Measurements from ENCODE around the gene ILF2. TPM values are rescaled to one million over a fixed set of nuclear protein-coding genes. Genes with fewer than 3 reads are reported as not detected.
A peak's percentile ranks its signal among the peaks of the same experiment; 100 is the strongest.
"Not testable (repeated sequence)": the region's sequence is repeated elsewhere in the genome, so short reads cannot be mapped to it uniquely, and the experiment has no call there.

The ILF2 gene
- total RNA-seq, 2 experiments from 2014 or later = 141 to 142 TPM

DNA sequence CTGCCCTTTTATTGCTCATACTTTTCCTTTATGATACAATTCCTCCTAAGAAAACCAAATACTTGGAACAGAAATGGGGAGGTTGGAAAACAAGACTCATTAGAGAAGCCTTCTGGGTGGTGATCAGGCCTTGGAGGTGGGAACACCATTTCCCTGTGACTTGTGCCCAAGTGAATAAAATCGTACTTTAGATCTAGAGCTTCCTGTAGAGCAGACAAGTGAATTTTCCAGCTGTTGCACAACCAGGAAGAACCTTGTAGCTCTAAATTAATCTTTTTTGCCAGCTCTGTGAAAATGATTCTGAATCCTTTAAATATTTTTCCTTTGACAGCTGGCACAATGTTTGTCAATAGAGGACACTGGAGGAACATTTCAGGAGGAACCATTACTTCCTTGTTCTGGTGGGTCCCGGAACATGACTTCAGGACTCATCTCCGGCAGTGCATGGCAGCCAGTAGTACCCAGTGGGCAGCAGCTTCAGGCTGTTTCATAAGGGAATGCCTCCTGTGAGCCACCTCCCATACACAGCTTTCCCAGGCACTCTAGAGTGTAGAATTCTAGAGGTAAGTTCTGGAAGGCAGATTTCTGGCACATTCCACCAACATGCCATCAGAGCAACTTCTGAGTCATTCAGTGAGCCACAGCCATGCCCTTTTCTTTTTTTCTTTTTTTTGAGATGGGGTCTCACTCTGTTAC lies 17.8 kb downstream of the ILF2 start:
- peak; percentile 3 for DNase-seq
- Mint-ChIP-seq H3K9me3 (no peaks in the 10 kb centered on the region), H3K27me3 (no peaks in the 10 kb centered on the region), H3K4me1 (peaks cover 16% of the 10 kb centered on the region), H3K4me3 (no peak overlapping the region), H3K27ac (no peak overlapping the region), H3K36me3 (no peaks in the 10 kb centered on the region)
- POLR2A ChIA-PET = interaction anchor here (1.1 to 1.5 kb wide), 3 partner anchors 9 to 19 kb away, joined by 3 to 4 read pairs (median 4); partner anchors contain the start of gene CHTOP
- ATAC-seq (ENCODE audit: low read depth) = no peak

DNA sequence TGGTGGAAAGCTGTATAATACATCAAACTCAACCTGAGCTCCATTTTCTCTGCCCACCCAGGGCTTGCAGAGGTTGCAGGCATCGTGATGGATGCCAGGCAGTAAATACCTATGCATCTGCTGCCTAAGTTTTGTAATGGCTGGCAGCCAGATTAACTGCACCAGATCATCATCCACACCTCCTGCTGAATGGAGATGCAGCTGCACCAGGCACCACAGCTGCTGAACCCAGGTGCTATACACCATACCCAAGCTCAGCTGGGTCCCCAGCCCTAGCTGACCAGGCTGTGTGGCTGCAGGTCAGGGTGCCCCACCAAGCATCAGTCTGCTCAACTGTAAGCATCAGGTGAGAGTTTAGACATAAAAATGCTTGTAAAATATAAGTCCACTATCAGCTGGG lies 19.0 kb downstream of the ILF2 start:
- Mint-ChIP-seq H3K27me3 (no peaks in the 10 kb centered on the region), H3K4me1 (peaks cover 14% of the 10 kb centered on the region), H3K36me3 (peaks cover 6% of the 10 kb centered on the region), H3K27ac (no peak overlapping the region), H3K4me3 (no peak overlapping the region), H3K9me3 (no peaks in the 10 kb centered on the region)
- POLR2A ChIA-PET = interaction anchor here (1.1 to 1.6 kb wide), 2 partner anchors 17 to 18 kb away, joined by 3 to 5 read pairs; partner anchors contain the start of gene CHTOP
- DNase-seq (peak; percentile 15), ATAC-seq (ENCODE audit: low read depth) (no peak)

DNA sequence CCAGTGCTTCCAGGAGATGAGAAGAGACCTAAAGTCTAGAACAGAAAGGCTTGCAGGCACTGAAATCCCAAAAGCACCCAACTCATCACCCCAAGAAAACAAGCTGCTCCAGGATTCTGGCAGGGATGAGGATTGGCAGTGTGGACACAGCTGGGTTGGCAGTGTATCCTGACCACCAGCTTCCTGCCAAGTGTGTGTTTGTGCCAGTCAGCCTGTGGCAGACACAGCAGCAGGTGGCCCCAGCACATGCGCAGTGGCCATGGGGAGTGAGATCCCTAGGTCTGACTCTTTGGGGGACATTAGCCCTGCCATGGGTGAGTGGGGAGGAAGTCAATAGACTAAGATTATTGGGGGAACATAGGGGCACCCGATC lies 20.9 kb downstream of the ILF2 start:
- Mint-ChIP-seq H3K36me3 (peaks cover 18% of the 10 kb centered on the region), H3K9me3 (no peaks in the 10 kb centered on the region), H3K27ac (peak overlapping the region; percentile 86), H3K4me3 (peak overlapping the region; percentile 17), H3K27me3 (no peaks in the 10 kb centered on the region), H3K4me1 (peaks cover 29% of the 10 kb centered on the region)
- DNase-seq (peak; percentile 36), ATAC-seq (ENCODE audit: low read depth) (peak; percentile 14)
- POLR2A ChIA-PET = interaction anchor here (0.6 to 5.8 kb wide), 8 partner anchors 10 to 1323 kb away, joined by 3 to 44 read pairs (median 4); partner anchors contain the start of gene CHTOP

DNA sequence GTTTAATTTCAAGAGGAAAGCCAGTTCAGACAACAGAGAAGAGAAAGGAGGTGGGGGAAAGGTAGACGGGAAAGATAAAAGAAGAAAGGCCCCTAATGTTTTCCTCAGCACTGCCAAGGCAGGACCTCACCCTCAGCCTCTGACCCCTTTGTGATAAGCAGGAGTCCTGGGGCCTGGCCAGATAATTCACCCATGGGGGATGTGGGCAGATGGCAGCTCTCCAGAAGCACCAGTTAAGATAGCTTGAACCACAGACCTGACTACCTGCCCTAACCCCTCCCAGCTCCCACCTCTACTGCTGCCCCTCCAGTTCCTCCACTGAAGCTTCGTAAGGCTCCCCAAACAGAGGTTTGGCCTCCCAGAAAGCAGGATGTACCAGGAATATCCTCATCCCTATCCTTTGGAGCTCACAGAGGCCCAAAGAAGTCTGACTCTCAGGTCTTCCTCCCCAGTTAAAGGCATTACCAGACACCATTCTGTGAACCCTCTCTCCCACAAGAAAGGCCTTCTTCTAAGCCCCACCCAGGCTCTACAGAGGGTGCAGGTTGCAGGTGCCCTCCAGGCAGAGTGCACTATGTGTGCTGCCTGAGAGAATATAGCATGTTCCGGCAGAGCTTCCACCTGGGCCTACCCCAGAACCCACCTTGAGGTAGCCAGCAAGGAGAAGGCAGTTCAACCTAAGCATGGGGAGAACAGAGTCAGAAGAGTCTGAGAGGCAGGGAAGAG lies 21.5 kb downstream of the ILF2 start:
- peak; percentile 35 for DNase-seq
- peak; percentile 81 for ATAC-seq (ENCODE audit: low read depth)
- peaks cover 23% of the 10 kb centered on the region for H3K36me3 Mint-ChIP-seq
- peaks cover 30% of the 10 kb centered on the region for H3K4me1 Mint-ChIP-seq
- POLR2A ChIA-PET = interaction anchor here (0.6 to 5.8 kb wide), 8 partner anchors 9 to 1324 kb away, joined by 3 to 44 read pairs (median 4); partner anchors contain the start of gene CHTOP
- H3K27me3 Mint-ChIP-seq = no peaks in the 10 kb centered on the region
- H3K9me3 Mint-ChIP-seq = no peaks in the 10 kb centered on the region
- H3K4me3 Mint-ChIP-seq = peak overlapping the region; percentile 17
- H3K27ac Mint-ChIP-seq = peak overlapping the region; percentile 86

DNA sequence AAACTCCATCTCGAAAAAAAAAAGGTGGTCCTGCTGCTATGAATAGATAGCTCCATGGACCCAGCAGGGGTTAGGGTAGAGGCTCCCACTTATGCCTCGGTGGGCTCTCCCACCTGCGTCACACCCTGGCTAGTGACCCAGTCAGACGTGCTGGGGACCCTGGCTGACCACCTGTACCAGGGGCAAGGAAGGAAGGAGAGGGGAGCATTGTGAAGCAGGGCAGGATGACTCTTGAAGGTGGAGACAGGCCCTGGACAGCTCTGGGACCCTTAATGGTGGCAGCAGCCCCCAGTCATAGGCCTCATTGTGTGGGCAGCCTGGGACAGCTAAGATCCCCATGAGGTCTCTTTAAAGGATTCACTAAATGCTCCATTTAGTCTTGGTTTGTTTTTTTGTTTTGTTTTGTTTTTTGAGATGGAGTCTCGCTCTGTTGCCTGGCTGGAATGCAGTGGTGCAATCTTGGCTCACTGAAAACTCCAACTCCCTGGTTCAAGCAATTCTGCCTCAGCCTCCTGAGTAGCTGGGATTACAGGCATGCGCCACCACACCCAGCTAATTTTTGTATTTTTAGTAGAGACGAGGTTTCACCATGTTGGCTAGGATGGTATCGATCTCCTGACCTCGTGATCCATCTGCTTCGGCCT lies 22.7 kb downstream of the ILF2 start:
- ATAC-seq (ENCODE audit: low read depth) = no peak
- Mint-ChIP-seq H3K9me3 (no peaks in the 10 kb centered on the region), H3K36me3 (peaks cover 33% of the 10 kb centered on the region), H3K4me1 (peaks cover 35% of the 10 kb centered on the region), H3K27me3 (no peaks in the 10 kb centered on the region), H3K27ac (no peak overlapping the region), H3K4me3 (no peak overlapping the region)
- POLR2A ChIA-PET = interaction anchor here (0.7 to 5.8 kb wide), 7 partner anchors 8 to 76 kb away, joined by 3 to 44 read pairs (median 4); partner anchors contain the start of gene CHTOP
- no peak for DNase-seq

DNA sequence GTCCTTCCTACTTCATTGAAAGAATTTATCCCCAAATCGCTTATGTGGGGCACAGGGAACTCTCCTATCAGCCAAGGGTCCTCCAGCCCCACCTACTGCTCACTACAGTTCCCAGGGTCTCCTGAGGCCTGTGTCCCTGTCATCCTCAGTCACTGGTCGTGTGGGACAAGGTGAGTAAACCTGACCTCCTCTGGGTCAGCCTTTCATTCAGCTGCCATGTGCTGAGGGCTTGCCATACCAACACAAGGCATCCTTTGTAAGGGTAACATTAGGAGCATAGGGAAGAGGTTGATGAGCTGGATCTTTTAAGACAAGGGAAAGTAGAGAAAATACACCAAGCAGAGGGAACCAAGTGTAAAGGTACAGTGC lies 23.5 kb downstream of the ILF2 start:
- no peak overlapping the region for H3K4me3 Mint-ChIP-seq
- DNase-seq (no peak), ATAC-seq (ENCODE audit: low read depth) (no peak)
- H3K36me3 Mint-ChIP-seq = peaks cover 39% of the 10 kb centered on the region
- H3K9me3 Mint-ChIP-seq = no peaks in the 10 kb centered on the region
- POLR2A ChIA-PET = interaction anchor here (1.0 to 5.8 kb wide), 3 partner anchors 10 to 75 kb away, joined by 3 to 44 read pairs (median 4); partner anchors contain the start of gene CHTOP
- peak overlapping the region; percentile 31 for H3K27ac Mint-ChIP-seq
- H3K4me1 Mint-ChIP-seq = peaks cover 35% of the 10 kb centered on the region
- H3K27me3 Mint-ChIP-seq = no peaks in the 10 kb centered on the region

DNA sequence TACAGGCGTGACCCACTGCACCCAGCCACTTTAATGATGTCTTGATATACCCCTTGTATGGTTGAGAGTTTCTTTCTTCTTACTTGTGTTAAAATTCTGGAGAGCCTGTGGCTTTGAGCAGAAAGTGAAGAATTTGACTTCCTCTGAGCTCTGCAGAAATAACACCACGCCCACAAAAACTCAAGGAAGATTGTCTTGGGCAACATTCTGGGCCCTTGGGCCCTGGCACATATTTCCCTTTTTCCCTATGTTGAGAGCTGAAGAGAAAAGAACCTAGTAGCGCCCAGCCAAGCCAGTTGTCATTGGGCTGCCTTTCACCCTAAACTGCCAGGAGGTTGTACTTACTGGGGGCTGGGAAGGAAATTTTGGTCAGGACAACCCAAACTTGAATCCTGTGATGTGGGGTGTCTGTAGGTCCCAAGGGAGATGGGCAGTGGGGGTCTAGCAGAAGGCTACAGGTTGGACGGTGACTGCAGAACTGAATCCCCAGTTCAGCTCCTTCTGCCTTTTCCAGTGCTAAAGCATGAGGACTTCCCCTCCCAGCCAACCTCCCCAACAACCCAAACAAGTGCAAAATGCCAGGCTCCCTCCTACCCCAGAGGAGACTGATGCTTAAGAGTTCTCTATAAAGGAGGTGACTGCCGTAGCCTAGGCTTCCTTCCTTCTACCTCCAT lies 24.0 kb downstream of the ILF2 start:
- DNase-seq (no peak), ATAC-seq (ENCODE audit: low read depth) (no peak)
- peaks cover 35% of the 10 kb centered on the region for H3K4me1 Mint-ChIP-seq
- no peaks in the 10 kb centered on the region for H3K9me3 Mint-ChIP-seq
- peaks cover 42% of the 10 kb centered on the region for H3K36me3 Mint-ChIP-seq
- H3K27ac Mint-ChIP-seq = peak overlapping the region; percentile 79
- POLR2A ChIA-PET = interaction anchor here (5.8 kb wide), 1 partner anchor 13 kb away, joined by 44 read pairs; the partner anchor contains the start of gene CHTOP
- peak overlapping the region; percentile 43 for H3K4me3 Mint-ChIP-seq
- no peaks in the 10 kb centered on the region for H3K27me3 Mint-ChIP-seq

DNA sequence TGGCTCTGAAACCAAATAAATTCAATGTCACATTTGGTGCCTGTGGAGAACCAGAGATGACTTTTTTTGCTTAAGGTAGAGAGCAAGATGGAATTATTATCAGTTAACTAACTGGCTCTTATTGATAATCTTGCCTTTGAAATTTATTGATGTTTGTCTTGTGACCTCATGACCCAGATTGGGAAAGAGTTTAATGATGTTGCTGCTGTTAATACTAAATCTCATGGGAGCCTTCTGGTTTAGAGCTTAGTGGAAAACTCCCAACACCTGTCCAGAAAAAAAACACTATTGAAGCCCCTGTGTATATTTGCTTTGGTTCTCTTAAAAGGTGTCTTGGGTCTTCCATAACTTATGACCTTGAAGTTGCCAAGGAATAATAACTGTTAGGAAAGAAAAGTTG lies 27.0 kb downstream of the ILF2 start:
- H3K4me3 Mint-ChIP-seq = no peak overlapping the region
- H3K36me3 Mint-ChIP-seq = peaks cover 53% of the 10 kb centered on the region
- H3K27me3 Mint-ChIP-seq = no peaks in the 10 kb centered on the region
- peaks cover 26% of the 10 kb centered on the region for H3K4me1 Mint-ChIP-seq
- no peak overlapping the region for H3K27ac Mint-ChIP-seq
- DNase-seq (no peak), ATAC-seq (ENCODE audit: low read depth) (no peak)
- H3K9me3 Mint-ChIP-seq = no peaks in the 10 kb centered on the region
- POLR2A ChIA-PET = interaction anchor here (1.9 to 2.6 kb wide), 2 partner anchors 9 to 10 kb away, joined by 4 to 21 read pairs; partner anchors contain the start of gene CHTOP

DNA sequence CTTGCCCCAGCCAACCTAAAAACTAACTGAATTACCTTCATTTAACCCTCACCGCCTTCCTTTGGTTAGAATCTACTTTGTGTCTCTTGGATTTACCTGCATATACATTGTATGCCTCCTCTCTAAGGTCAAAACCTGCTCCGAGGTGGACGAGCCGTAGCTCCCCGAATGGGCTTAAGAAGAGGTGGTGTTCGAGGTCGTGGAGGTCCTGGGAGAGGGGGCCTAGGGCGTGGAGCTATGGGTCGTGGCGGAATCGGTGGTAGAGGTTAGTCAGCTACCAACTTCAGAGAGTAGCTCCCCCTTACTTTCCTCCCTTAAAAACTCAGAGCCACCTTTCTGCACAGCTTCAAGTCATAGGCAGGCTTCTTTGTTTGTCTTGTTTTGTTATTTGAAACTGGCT lies 27.7 kb downstream of the ILF2 start:
- Mint-ChIP-seq H3K27me3 (no peaks in the 10 kb centered on the region), H3K36me3 (peaks cover 53% of the 10 kb centered on the region), H3K4me3 (no peak overlapping the region), H3K9me3 (no peaks in the 10 kb centered on the region), H3K27ac (peak overlapping the region; percentile 34), H3K4me1 (peaks cover 24% of the 10 kb centered on the region)
- POLR2A ChIA-PET = interaction anchor here (1.9 to 2.6 kb wide), 2 partner anchors 9 to 11 kb away, joined by 4 to 21 read pairs; partner anchors contain the start of gene CHTOP
- DNase-seq (no peak), ATAC-seq (ENCODE audit: low read depth) (no peak)

DNA sequence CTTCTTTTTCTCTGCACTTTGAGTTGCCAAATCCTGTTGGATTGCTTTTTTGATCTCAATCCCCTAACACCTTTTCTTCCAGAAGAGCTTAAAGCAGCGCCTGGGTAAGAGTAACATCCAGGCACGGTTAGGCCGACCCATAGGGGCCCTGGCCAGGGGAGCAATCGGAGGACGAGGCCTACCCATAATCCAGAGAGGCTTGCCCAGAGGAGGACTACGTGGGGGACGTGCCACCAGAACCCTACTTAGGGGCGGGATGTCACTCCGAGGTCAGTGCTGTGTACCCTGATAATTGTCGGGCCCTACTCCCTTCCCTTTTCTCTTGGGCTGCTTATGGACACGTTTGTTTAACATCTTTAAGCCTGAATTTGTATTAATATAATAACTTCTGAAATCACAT lies 28.6 kb downstream of the ILF2 start:
- Mint-ChIP-seq H3K36me3 (peaks cover 50% of the 10 kb centered on the region), H3K9me3 (no peaks in the 10 kb centered on the region), H3K4me3 (no peak overlapping the region), H3K27me3 (no peaks in the 10 kb centered on the region), H3K27ac (no peak overlapping the region), H3K4me1 (peaks cover 26% of the 10 kb centered on the region)
- DNase-seq (no peak), ATAC-seq (ENCODE audit: low read depth) (no peak)
- POLR2A ChIA-PET = no interaction called here

DNA sequence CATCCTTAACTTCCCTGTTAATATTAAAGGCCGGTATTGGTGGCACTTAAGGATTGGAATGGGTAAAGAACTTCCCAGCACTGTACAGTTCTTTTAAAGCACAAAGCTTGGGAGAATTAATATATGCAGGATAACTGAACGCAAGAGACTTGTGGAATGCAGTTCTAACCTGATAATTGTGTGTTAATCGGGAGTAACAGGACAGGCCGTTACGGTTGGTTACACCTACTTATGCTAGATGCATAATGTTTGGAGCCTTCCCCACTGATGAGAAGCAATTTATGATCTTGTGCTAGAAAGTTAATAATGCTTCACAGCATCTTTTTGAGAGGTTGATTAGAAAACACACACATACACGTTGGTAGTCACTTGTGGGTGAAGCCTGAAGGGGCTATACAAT lies 29.9 kb downstream of the ILF2 start:
- Mint-ChIP-seq H3K36me3 (peaks cover 47% of the 10 kb centered on the region), H3K4me3 (no peak overlapping the region), H3K9me3 (no peaks in the 10 kb centered on the region), H3K27ac (no peak overlapping the region), H3K4me1 (peaks cover 24% of the 10 kb centered on the region), H3K27me3 (no peaks in the 10 kb centered on the region)
- DNase-seq = no peak
- POLR2A ChIA-PET = interaction anchor here (0.5 to 2.0 kb wide), 3 partner anchors 8 to 35 kb away, joined by 3 to 7 read pairs (median 3); no protein-coding TSS in a partner anchor
- ATAC-seq (ENCODE audit: low read depth) = no peak

DNA sequence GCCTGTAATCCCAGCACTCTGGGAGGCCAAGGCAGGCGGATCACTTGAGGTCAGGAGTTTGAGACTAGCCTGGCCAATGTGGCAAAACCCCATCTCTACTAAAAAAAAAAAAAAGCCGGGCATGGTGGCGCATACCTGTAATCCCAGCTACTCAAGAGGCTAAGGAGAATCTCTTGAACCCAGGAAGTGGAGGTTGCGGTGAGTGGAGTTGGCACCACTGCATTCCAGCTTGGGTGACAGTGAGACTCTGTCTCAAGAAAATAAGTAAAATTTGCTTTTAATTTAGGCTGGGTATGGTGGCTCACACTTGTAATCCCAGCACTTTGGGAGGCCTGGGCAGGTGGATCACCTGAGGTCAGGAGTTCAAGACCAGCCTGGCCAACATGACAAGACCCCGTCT lies 30.6 kb downstream of the ILF2 start:
- ATAC-seq (ENCODE audit: low read depth); H3K4me3 Mint-ChIP-seq; H3K27me3 Mint-ChIP-seq; DNase-seq; H3K9me3 Mint-ChIP-seq; H3K27ac Mint-ChIP-seq: not testable (repeated sequence)
- peaks cover 22% of the 10 kb centered on the region for H3K4me1 Mint-ChIP-seq
- H3K36me3 Mint-ChIP-seq = peaks cover 44% of the 10 kb centered on the region
- POLR2A ChIA-PET = interaction anchor here (1.6 to 2.0 kb wide), 2 partner anchors 9 to 27 kb away, joined by 3 to 7 read pairs; no protein-coding TSS in a partner anchor
